NCI-H1105 (cell line): ENCODE data around the gene CAPN15.
"Not testable (repeated sequence)": the region's sequence is repeated elsewhere in the genome, so short reads cannot be mapped to it uniquely, and the experiment has no call there.

Experiments
- DNase-seq: peaks from one replicate; lab custom pipeline; 2025; lab: John Stamatoyannopoulos, UW

Gene CAPN15

GRCh38 chr16:507527-507926 lies 20.0 kb upstream of the CAPN15 start:
- DNase-seq: not testable (repeated sequence)

GRCh38 chr16:507996-508395 lies 19.5 kb upstream of the CAPN15 start:
- DNase-seq: no peak

- DNase-seq: no peak
These were observed 18.4 kb upstream of the CAPN15 start for GRCh38 chr16:508884-509736.

- DNase-seq: no peak
These were observed 17.3 kb upstream of the CAPN15 start for GRCh38 chr16:510066-510825.

- no peak for DNase-seq
These were observed 14.7 kb upstream of the CAPN15 start for GRCh38 chr16:512802-513201.

- no peak for DNase-seq
These were observed 13.6 kb upstream of the CAPN15 start for GRCh38 chr16:513950-514349.

GRCh38 chr16:515175-515938 lies 12.2 kb upstream of the CAPN15 start:
- no peak for DNase-seq

- no peak for DNase-seq
These were observed 11.6 kb upstream of the CAPN15 start for GRCh38 chr16:515939-516226.

GRCh38 chr16:516301-516700 lies 11.2 kb upstream of the CAPN15 start:
- no peak for DNase-seq

- no peak for DNase-seq
These were observed 8.7 kb upstream of the CAPN15 start for GRCh38 chr16:518858-519257.

- no peak for DNase-seq
These were observed 8.1 kb upstream of the CAPN15 start for GRCh38 chr16:519425-519824.

- no peak for DNase-seq
These were observed 7.4 kb upstream of the CAPN15 start for GRCh38 chr16:519841-520687.

GRCh38 chr16:520847-521246 lies 6.7 kb upstream of the CAPN15 start:
- no peak for DNase-seq

GRCh38 chr16:521381-522210 lies 5.9 kb upstream of the CAPN15 start:
- no peak for DNase-seq

- no peak for DNase-seq
These were observed 5.0 kb upstream of the CAPN15 start for GRCh38 chr16:522320-523096.

- no peak for DNase-seq
These were observed 4.3 kb upstream of the CAPN15 start for GRCh38 chr16:523097-523741.

- DNase-seq: no peak
These were observed 3.1 kb upstream of the CAPN15 start for GRCh38 chr16:524274-525040.

- no peak for DNase-seq
These were observed 2.4 kb upstream of the CAPN15 start for GRCh38 chr16:525123-525519.
